Endothelial cell of umbilical vein (primary cell): ENCODE data around the gene ABCA9. TPM values are rescaled to one million over a fixed set of nuclear protein-coding genes. Genes with fewer than 3 reads are reported as not detected.
"Not testable (repeated sequence)": the region's sequence is repeated elsewhere in the genome, so short reads cannot be mapped to it uniquely, and the experiment has no call there.

ENCODE experiments used
- BruUV-seq: library from RNA; stranded (reverse); fragments of 400-500 nt; replicated peaks from 2 replicates; lab custom pipeline; 2021; lab: Mats Ljungman, UMichigan
- CTCF ChIA-PET: fragments of 300-600, 350-600 bp; sonication (Branson Sonifier 250); formaldehyde crosslinking; loops from one replicate; lab custom pipeline; 2021; ENCODE audit warnings: antibody characterized with exemption, inconsistent platforms; lab: Charles Lee
- POLR2A ChIA-PET: fragments of 300-600, 350-600 bp; sonication (Branson Sonifier 250); formaldehyde crosslinking; loops from one replicate; lab custom pipeline; 2021; ENCODE audit warnings: antibody characterized with exemption, inconsistent platforms; lab: Charles Lee
- DNase-seq: peaks from one replicate; pipeline ENCODE4 v3.0.0-alpha.2; 2011; ENCODE audit warnings: low read depth, low spot score
- FAIRE-seq: peaks from 2 replicates; lab custom pipeline; 2011; peaks lifted over from hg19 to GRCh38; lab: Jason Lieb, UNC
- H2AFZ ChIP-seq: 2 replicates; pipeline ENCODE4 v1.6.0; 2012; ENCODE audit warnings: low read depth, low read length, control low read depth, inconsistent platforms
- H3K27ac ChIP-seq: 2 replicates; pipeline ENCODE4 v1.5.1; 2011; ENCODE audit warnings: low read depth, mild to moderate bottlenecking, control low read depth, low read length, moderate library complexity; ENCODE audit not compliant: insufficient read depth
- H3K27me3 ChIP-seq, 2 experiments: 2 replicates each; pipeline versions ENCODE4 v1.6.0 to v1.6.1; 2011; ENCODE audit warnings: low read length in 2 of 2, mixed read lengths in 1 of 2; ENCODE audit not compliant: control insufficient read depth in 2 of 2, insufficient read depth in 2 of 2
- H3K36me3 ChIP-seq, 2 experiments: 2 replicates in 1 of 2; 3 replicates in 1 of 2; pipeline ENCODE4 v1.5.1; 2011; ENCODE audit warnings: low read length in 2 of 2, mild to moderate bottlenecking in 1 of 2, moderate library complexity in 1 of 2; ENCODE audit not compliant: control insufficient read depth in 2 of 2, insufficient read depth in 2 of 2; ENCODE audit errors: extremely low read depth in 1 of 2
- H3K4me1 ChIP-seq: 3 replicates; pipeline ENCODE4 v1.5.1; 2011; ENCODE audit warnings: mild to moderate bottlenecking, low read length; ENCODE audit not compliant: control insufficient read depth, insufficient read depth; ENCODE audit errors: extremely low read depth
- H3K4me2 ChIP-seq: 2 replicates; pipeline ENCODE4 v1.6.1; 2011; ENCODE audit warnings: low read length, control low read depth, mixed read lengths; ENCODE audit not compliant: insufficient read depth
- H3K4me3 ChIP-seq, 3 experiments: fragments of 200-600 bp in 1 of 3; sonication (generic), shearing (Covaris generic) in 1 of 3; replicated peaks in 1 of 3; 2 replicates each; pipeline ENCODE4 v1.5.1; 2011 to 2016; ENCODE audit warnings: control low read depth in 3 of 3, low read length in 3 of 3, mild to moderate bottlenecking in 2 of 3, inconsistent platforms in 1 of 3, low read depth in 1 of 3, moderate library complexity in 1 of 3; ENCODE audit not compliant: insufficient read depth in 1 of 3
- H3K79me2 ChIP-seq: 2 replicates; pipeline ENCODE4 v1.6.0; 2012; ENCODE audit warnings: low read length, inconsistent platforms; ENCODE audit not compliant: control insufficient read depth, insufficient read depth
- H3K9ac ChIP-seq: replicated peaks from 2 replicates; pipeline ENCODE3; 2011; ENCODE audit warnings: low read length, control low read depth; ENCODE audit not compliant: insufficient read depth; ENCODE audit errors: extremely low read depth
- H3K9me1 ChIP-seq: replicated peaks from 3 replicates; pipeline ENCODE4 v1.6.0; 2011; ENCODE audit warnings: mild to moderate bottlenecking, low read length; ENCODE audit not compliant: control insufficient read depth, insufficient read depth; ENCODE audit errors: extremely low read depth
- H3K9me3 ChIP-seq: replicated peaks from 2 replicates; pipeline ENCODE4 v1.5.1; 2012; ENCODE audit warnings: low read length, inconsistent platforms; ENCODE audit not compliant: control insufficient read depth, insufficient read depth
- H4K20me1 ChIP-seq: replicated peaks from 2 replicates; pipeline ENCODE3; 2011; ENCODE audit warnings: mild to moderate bottlenecking, low read length; ENCODE audit not compliant: control insufficient read depth, insufficient read depth; ENCODE audit errors: extremely low read depth
- dilution Hi-C: fragments of 300-500 bp; cut with MboI; formaldehyde crosslinking; loops from one replicate; pipeline ENCODE4 v1.15.0; 2019; ENCODE audit warnings: low sequenced_read_pairs; ENCODE audit not compliant: extremely low pct_ligation_motif_present
- intact Hi-C: fragments of 100-400 bp; cut with micrococcal nuclease; formaldehyde crosslinking; loops from one replicate; pipeline ENCODE4 v1.10.0; 2022
- polyA plus RNA-seq, 4 experiments: library from polyadenylated mRNA; depleted of rRNA in 3 of 4; stranded (reverse) in 3 of 4; unstranded in 1 of 4; fragments of >200 nt; gene quantifications; 2 replicates each; pipeline versions ENCODE4 v1.2.1 to v1.2.3, GENCODE V29; 2011 to 2012; ENCODE audit warnings: missing spikeins in 1 of 4
- total RNA-seq: library from RNA; stranded (reverse); gene quantifications from 2 replicates; pipeline ENCODE4 v1.2.3, GENCODE V29; 2021

Gene ABCA9
- total and polyA plus RNA-seq, 2 donors (not counting 3 experiments of a cell fraction or from before 2014, with no cell fraction given): 2.7 to 7.7 TPM

- H3K79me2 ChIP-seq, dilution Hi-C loops, H3K9me1 ChIP-seq, H2AFZ ChIP-seq, H3K9me3 ChIP-seq, H3K27ac ChIP-seq, H3K4me1 ChIP-seq, FAIRE-seq, H3K4me3 ChIP-seq, H3K27me3 ChIP-seq, DNase-seq, intact Hi-C loops, BruUV-seq, POLR2A ChIA-PET, H3K9ac ChIP-seq, H3K4me2 ChIP-seq, H3K36me3 ChIP-seq, H4K20me1 ChIP-seq: not testable (repeated sequence)
- CTCF ChIA-PET: interaction anchor here (1.4 kb wide), 1 partner anchor 19 kb away, joined by 3 read pairs; no protein-coding TSS in a partner anchor
Measured at GRCh38 chr17:69071233-69071586, 10.5 kb upstream of the ABCA9 start.

DNA sequence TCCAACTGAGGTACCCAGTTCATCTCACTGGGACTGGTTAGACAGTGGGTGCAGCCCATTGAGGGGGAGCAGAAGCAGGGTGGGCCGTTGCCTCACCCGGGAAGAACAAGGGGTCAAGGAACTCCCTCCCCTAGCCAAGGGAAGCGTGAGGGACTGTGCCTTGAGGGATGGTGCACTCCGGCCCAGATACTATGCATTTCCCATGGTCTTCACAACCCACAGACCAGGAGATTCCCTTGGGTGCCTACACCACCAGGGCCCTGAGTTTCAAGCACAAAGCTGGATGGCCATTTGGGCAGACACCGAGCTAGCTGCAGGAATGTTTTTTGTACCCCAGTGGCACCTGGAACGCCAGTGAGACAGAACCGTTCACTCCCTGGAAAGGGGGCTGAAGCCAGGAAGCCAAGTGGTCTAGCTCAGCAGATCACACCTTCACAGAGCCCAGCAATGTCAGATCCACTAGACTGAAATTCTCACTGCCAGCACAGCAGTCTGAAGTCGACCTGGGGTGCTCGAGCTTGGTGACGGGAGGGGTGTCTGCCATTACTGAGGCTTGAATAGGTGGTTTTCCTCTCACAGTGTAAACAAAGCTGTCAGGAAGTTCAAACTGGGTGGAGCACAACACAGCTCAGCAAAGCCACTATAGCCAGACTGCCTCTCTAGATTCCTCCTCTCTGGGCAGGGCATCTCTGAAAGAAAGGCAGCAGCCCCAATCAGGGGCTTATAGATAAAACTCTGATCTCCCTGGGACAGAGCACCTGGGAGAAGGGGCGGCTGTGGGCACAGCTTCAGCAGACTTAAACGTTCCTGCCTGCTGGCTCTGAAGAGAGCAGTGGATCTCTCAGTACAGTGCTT, 9.9 kb upstream of the ABCA9 start:
- BruUV-seq, intact Hi-C loops, H3K9me3 ChIP-seq, H3K27me3 ChIP-seq, DNase-seq, H3K4me1 ChIP-seq, H3K9me1 ChIP-seq, H3K79me2 ChIP-seq, H3K36me3 ChIP-seq, H3K9ac ChIP-seq, FAIRE-seq, H3K4me3 ChIP-seq, H3K27ac ChIP-seq, H4K20me1 ChIP-seq, POLR2A ChIA-PET, dilution Hi-C loops, H3K4me2 ChIP-seq: not testable (repeated sequence)
- peak overlapping the region; percentile 80 for H2AFZ ChIP-seq
- CTCF ChIA-PET: interaction anchor here (1.4 kb wide), 1 partner anchor 19 kb away, joined by 3 read pairs; no protein-coding TSS in a partner anchor
